K562 (cell line): Measurements from ENCODE around the gene LPAR3.

Experiments
- GABPA ChIP-seq: fragments of 200-800 bp; sonication (Bioruptor generic); conservative IDR thresholded peaks from 2 replicates; pipeline ENCODE4 v1.6.1; 2016; ENCODE audit warnings: low read depth, missing genetic modification characterization, missing compliant biosample characterization
- HCFC1 ChIP-seq: IDR thresholded peaks from 2 replicates; pipeline ENCODE4 v1.6.1; 2012; ENCODE audit warnings: low read depth, low read length, improper control_type of control experiment
- MAFK ChIP-seq: IDR thresholded peaks from 2 replicates; pipeline ENCODE4 v1.6.1; 2011; ENCODE audit warnings: low read length, improper control_type of control experiment
- MCM5 ChIP-seq: fragments of 450-650 bp; IDR thresholded peaks from 2 replicates; pipeline ENCODE4 v1.6.1; 2016; ENCODE audit warnings: low read depth
- NR2F6 ChIP-seq: fragments of 450-650 bp; formaldehyde crosslinking; IDR thresholded peaks from 2 replicates; pipeline ENCODE4 v1.4.0; 2020; ENCODE audit warnings: mild to moderate bottlenecking
- POLR2AphosphoS5 ChIP-seq: IDR thresholded peaks from 2 replicates; pipeline ENCODE4 v1.6.1; 2011; ENCODE audit warnings: mild to moderate bottlenecking, low read depth, low read length, moderate library complexity; ENCODE audit not compliant: control insufficient read depth, insufficient read depth
- SMAD3 ChIP-seq: fragments of 450-650 bp; formaldehyde crosslinking; conservative IDR thresholded peaks from 2 replicates; pipeline ENCODE4 v1.4.0; 2020; ENCODE audit warnings: mild to moderate bottlenecking
- SRF ChIP-seq, 2 experiments: fragments of 250-450, 450-650 bp in 1 of 2; sonication (Bioruptor Pico) in 1 of 2; sonication (generic) in 1 of 2; formaldehyde crosslinking; IDR thresholded peaks; 2 replicates each; pipeline versions ENCODE4 v1.5.0 to v1.5.1; 2020 to 2022; ENCODE audit warnings: mild to moderate bottlenecking in 1 of 2, missing genetic modification reagents in 1 of 2
- TAF1 ChIP-seq: IDR thresholded peaks from 2 replicates; pipeline ENCODE4 v1.6.1; 2011; ENCODE audit warnings: mild to moderate bottlenecking, low read length, moderate library complexity; ENCODE audit not compliant: insufficient read depth, control insufficient read depth, severe bottlenecking; ENCODE audit errors: extremely low read depth
- TCF7 ChIP-seq: sonication (generic); IDR thresholded peaks from 2 replicates; pipeline ENCODE4 v1.6.1; 2016; ENCODE audit warnings: antibody characterized with exemption, borderline replicate concordance
- TEAD1 ChIP-seq, 2 experiments: fragments of 450-650 bp in 1 of 2; sonication (generic) in 1 of 2; formaldehyde crosslinking; IDR thresholded peaks; 2 replicates each; pipeline versions ENCODE4 v1.4.0 to v1.8.0; 2020 to 2022; ENCODE audit warnings: mild to moderate bottlenecking in 2 of 2, missing genetic modification reagents in 1 of 2
- ZNF696 ChIP-seq: fragments of 250-450 bp; sonication (Bioruptor Pico); conservative IDR thresholded peaks from 2 replicates; pipeline ENCODE4 v1.4.0; 2020; ENCODE audit warnings: mild to moderate bottlenecking, moderate library complexity
- TF ChIP-seq, protein P1 (sequence below), 3 experiments: IDR thresholded peaks in 2 of 3; conservative IDR thresholded peaks in 1 of 3; 2 replicates each; pipeline ENCODE4 v1.5.1; 2011 to 2012; ENCODE audit warnings: low read length in 3 of 3, mild to moderate bottlenecking in 3 of 3, control low read depth in 2 of 3, improper control_type of control experiment in 1 of 3, inconsistent platforms in 1 of 3, low read depth in 1 of 3, mixed read lengths in 1 of 3, moderate library complexity in 1 of 3; ENCODE audit not compliant: insufficient read depth in 2 of 3

DNA sequence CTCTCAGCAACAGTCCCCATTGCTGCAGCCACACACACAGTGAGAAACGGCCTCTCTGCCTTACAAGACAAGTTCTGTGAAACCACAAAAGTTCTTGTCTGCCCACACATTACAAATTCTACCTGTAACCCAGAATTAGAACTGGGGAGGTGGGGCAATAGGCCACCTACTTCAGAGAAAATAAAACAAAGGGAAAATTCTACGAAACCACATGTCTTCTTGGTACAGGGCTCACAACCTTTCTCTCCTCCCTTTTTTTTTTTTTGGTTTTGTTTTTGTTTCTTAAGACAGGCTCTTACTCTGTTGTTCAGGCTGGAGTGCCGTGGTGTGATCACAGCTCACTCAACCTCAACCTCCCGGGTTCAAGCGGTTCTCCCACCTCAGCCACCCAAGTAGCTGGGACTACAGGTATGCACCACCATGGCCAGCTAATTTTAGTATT, 30.2 kb downstream of the LPAR3 start:
- TF ChIP-seq NR2F6 (CRISPR knock-in tag) (no peak), GABPA (tag) (no peak), SRF (CRISPR knock-in tag; IDR thresholded peaks at IDR 0.05) (no peak), HCFC1 (no peak), SMAD3 (CRISPR knock-in tag) (no peak), MCM5 (no peak), MAFK (no peak), TAF1 (no peak), TEAD1 (CRISPR knock-in tag; IDR thresholded peaks at IDR 0.05) (no peak), TCF7 (no peak), ZNF696 (no peak), POLR2AphosphoS5 (no peak)
- TF ChIP-seq, protein P1, sequence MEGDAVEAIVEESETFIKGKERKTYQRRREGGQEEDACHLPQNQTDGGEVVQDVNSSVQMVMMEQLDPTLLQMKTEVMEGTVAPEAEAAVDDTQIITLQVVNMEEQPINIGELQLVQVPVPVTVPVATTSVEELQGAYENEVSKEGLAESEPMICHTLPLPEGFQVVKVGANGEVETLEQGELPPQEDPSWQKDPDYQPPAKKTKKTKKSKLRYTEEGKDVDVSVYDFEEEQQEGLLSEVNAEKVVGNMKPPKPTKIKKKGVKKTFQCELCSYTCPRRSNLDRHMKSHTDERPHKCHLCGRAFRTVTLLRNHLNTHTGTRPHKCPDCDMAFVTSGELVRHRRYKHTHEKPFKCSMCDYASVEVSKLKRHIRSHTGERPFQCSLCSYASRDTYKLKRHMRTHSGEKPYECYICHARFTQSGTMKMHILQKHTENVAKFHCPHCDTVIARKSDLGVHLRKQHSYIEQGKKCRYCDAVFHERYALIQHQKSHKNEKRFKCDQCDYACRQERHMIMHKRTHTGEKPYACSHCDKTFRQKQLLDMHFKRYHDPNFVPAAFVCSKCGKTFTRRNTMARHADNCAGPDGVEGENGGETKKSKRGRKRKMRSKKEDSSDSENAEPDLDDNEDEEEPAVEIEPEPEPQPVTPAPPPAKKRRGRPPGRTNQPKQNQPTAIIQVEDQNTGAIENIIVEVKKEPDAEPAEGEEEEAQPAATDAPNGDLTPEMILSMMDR (IDR thresholded peaks at IDR 0.05 in 2 of 3, conservative IDR thresholded peaks at IDR 0.05 in 1 of 3; ENCODE audit: insufficient read depth in 2 of 3, low read depth in 1 of 3, low read length in 3 of 3): no peak
